NT2/D1 (cell line): Measurements from ENCODE around the gene LZTR1.

Experiments used
- SUZ12 ChIP-seq: IDR thresholded peaks from 2 replicates; pipeline ENCODE4 v1.6.1; 2011; ENCODE audit not compliant: insufficient read length, insufficient read depth; ENCODE audit errors: extremely low read depth
- YY1 ChIP-seq: IDR thresholded peaks from 2 replicates; pipeline ENCODE4 v1.6.1; 2011; ENCODE audit not compliant: insufficient read length, insufficient read depth
- ZNF274 ChIP-seq: IDR thresholded peaks from 2 replicates; pipeline ENCODE4 v1.6.1; 2011; ENCODE audit warnings: mild to moderate bottlenecking, low read depth, low read length

GRCh38 chr22:21045585-21046294 lies 63.6 kb downstream of the LZTR1 start, which contains the start of gene LRRC74B:
- no peak for TF ChIP-seq YY1
- TF ChIP-seq SUZ12 = no peak
- TF ChIP-seq ZNF274 = no peak
